OCI-LY3 (cell line): ENCODE data around the gene JAZF1.

Experiments used
- CTCF ChIP-seq: fragments of 200-600, 300-600 bp; sonication (generic); IDR thresholded peaks from 2 replicates; pipeline ENCODE4 v1.5.1; 2014; ENCODE audit warnings: antibody characterized with exemption, low read length, low read depth
- EZH2phosphoT487 ChIP-seq: fragments of 200-600 bp; shearing (Covaris generic); IDR thresholded peaks from 2 replicates; pipeline ENCODE4 v1.6.1; 2018; ENCODE audit warnings: antibody characterized with exemption, mixed run types, low read depth

- TF ChIP-seq CTCF (no peak), EZH2phosphoT487 (no peak)
These were observed 115.3 kb downstream of the JAZF1 start for GRCh38 chr7:28065308-28065707.
